HCT116 (cell line): ENCODE measurements around the gene DRGX. TPM values are rescaled to one million over a fixed set of nuclear protein-coding genes. Genes with fewer than 3 reads are reported as not detected.

ENCODE experiments used
- ATAC-seq: fragments of 200-7000 bp; cut with Tn5 transposase; 2 replicates; pipeline ENCODE4 v1.9.1; 2020; ENCODE audit warnings: mild to moderate bottlenecking, moderate library complexity
- BruUV-seq: library from RNA; stranded (reverse); fragments of 400-500 nt; replicated peaks from 2 replicates; lab custom pipeline; 2021; lab: Mats Ljungman, UMichigan
- CTCF ChIA-PET: fragments of 300-600 bp; sonication (Branson Sonifier 250); formaldehyde crosslinking; loops from one replicate; lab custom pipeline; 2021; ENCODE audit warnings: antibody characterized with exemption; lab: Charles Lee
- POLR2A ChIA-PET: fragments of 300-600, 350-600 bp; sonication (Branson Sonifier 250); formaldehyde crosslinking; loops from one replicate; lab custom pipeline; 2021; ENCODE audit warnings: antibody characterized with exemption; lab: Charles Lee
- RAD21 ChIA-PET, 2 experiments: fragments of 300-600 bp; sonication (Branson Sonifier 250); formaldehyde crosslinking; loops; one replicate each; lab custom pipeline; 2023; ENCODE audit warnings: low total read pairs in 2 of 2; ENCODE audit not compliant: uncharacterized antibody in 2 of 2, unreplicated experiment in 2 of 2, low non-redundant PET in 1 of 2; lab: Charles Lee
- DNase-seq: peaks from one replicate; pipeline ENCODE4 v3.0.0-alpha.2; 2010; ENCODE audit warnings: low read depth, low spot score
- H2AFZ ChIP-seq: fragments of 200-600 bp; shearing (Covaris generic), sonication (generic); 2 replicates; pipeline ENCODE4 v1.6.1; 2017; ENCODE audit warnings: low read depth, mixed run types, mixed read lengths, antibody characterized with exemption, low read length; ENCODE audit not compliant: poor library complexity, severe bottlenecking
- H3K27ac ChIP-seq: 2 replicates; pipeline ENCODE4 v1.5.1; 2012; ENCODE audit warnings: low read depth, low read length
- H3K27me3 ChIP-seq: fragments of 200-600 bp; sonication (generic); 2 replicates; pipeline ENCODE4 v1.6.1; 2016; ENCODE audit warnings: mixed run types, low read length, mixed read lengths; ENCODE audit not compliant: insufficient read depth
- H3K36me3 ChIP-seq, 2 experiments: fragments of 200-500 bp in 1 of 2; fragments of 200-600 bp in 1 of 2; sonication (Bioruptor generic) in 1 of 2; sonication (generic) in 1 of 2; 2 replicates each; pipeline versions ENCODE4 v1.5.1 to v1.6.1; 2014 to 2016; ENCODE audit warnings: low read length in 2 of 2, inconsistent platforms in 1 of 2, mixed read lengths in 1 of 2, mixed run types in 1 of 2; ENCODE audit not compliant: insufficient read depth in 2 of 2, control insufficient read depth in 1 of 2
- H3K4me1 ChIP-seq, 2 experiments: fragments of 200-600 bp in 1 of 2; sonication (generic) in 1 of 2; 2 replicates each; pipeline versions ENCODE4 v1.5.1 to v1.6.1; 2012 to 2017; ENCODE audit warnings: low read length in 2 of 2, inconsistent platforms in 1 of 2, mild to moderate bottlenecking in 1 of 2, mixed read lengths in 1 of 2, mixed run types in 1 of 2, moderate library complexity in 1 of 2; ENCODE audit not compliant: insufficient read depth in 2 of 2, control insufficient read depth in 1 of 2
- H3K4me2 ChIP-seq: fragments of 200-600 bp; sonication (generic); 2 replicates; pipeline ENCODE4 v1.6.1; 2017; ENCODE audit warnings: mixed run types, low read length, mixed read lengths
- H3K4me3 ChIP-seq, 2 experiments: fragments of 200-600 bp in 1 of 2; sonication (generic) in 1 of 2; replicated peaks in 1 of 2; 2 replicates each; pipeline ENCODE4 v1.5.1; 2011 to 2016; ENCODE audit warnings: low read length in 2 of 2, control low read depth in 1 of 2, low read depth in 1 of 2, mild to moderate bottlenecking in 1 of 2, mixed read lengths in 1 of 2, mixed run types in 1 of 2
- H3K79me2 ChIP-seq: fragments of 200-600 bp; sonication (generic); 2 replicates; pipeline ENCODE4 v1.6.1; 2017; ENCODE audit warnings: mild to moderate bottlenecking, mixed run types, low read length, moderate library complexity, mixed read lengths; ENCODE audit not compliant: insufficient read depth
- H3K9ac ChIP-seq: fragments of 200-600 bp; sonication (generic); 2 replicates; pipeline ENCODE4 v1.6.1; 2016; ENCODE audit warnings: low read length, mixed read lengths
- H3K9me2 ChIP-seq: fragments of 200-600 bp; sonication (generic), shearing (Covaris generic); 2 replicates; pipeline ENCODE4 v1.6.1; 2017; ENCODE audit warnings: mixed run types, mild to moderate bottlenecking, moderate library complexity; ENCODE audit not compliant: insufficient read depth
- H3K9me3 ChIP-seq, 2 experiments: fragments of 200-500 bp in 1 of 2; fragments of 200-600 bp in 1 of 2; sonication (Bioruptor generic) in 1 of 2; sonication (generic) in 1 of 2; 2 replicates each; pipeline ENCODE4 v1.6.1; 2014 to 2017; ENCODE audit warnings: low read length in 2 of 2, mixed read lengths in 2 of 2, inconsistent platforms in 1 of 2, low read depth in 1 of 2, mild to moderate bottlenecking in 1 of 2, mixed run types in 1 of 2, moderate library complexity in 1 of 2; ENCODE audit not compliant: control insufficient read depth in 1 of 2, insufficient read depth in 1 of 2
- H4K20me1 ChIP-seq: fragments of 200-600 bp; sonication (generic), shearing (Covaris generic); 2 replicates; pipeline ENCODE4 v1.6.1; 2017; ENCODE audit warnings: mixed run types, mild to moderate bottlenecking, moderate library complexity; ENCODE audit not compliant: insufficient read depth
- CEBPB ChIP-seq: IDR thresholded peaks from 2 replicates; pipeline ENCODE4 v1.6.1; 2012; ENCODE audit warnings: low read depth
- EGR1 ChIP-seq: IDR thresholded peaks from 2 replicates; pipeline ENCODE4 v1.6.1; 2012; ENCODE audit warnings: low read depth
- ELF1 ChIP-seq: IDR thresholded peaks from 2 replicates; pipeline ENCODE4 v1.6.1; 2012; ENCODE audit warnings: low read depth, borderline replicate concordance
- EZH2 ChIP-seq: fragments of 200-600 bp; sonication (generic); IDR thresholded peaks from 2 replicates; pipeline ENCODE4 v1.6.1; 2017; ENCODE audit warnings: antibody characterized with exemption, mixed run types
- EZH2phosphoT487 ChIP-seq: fragments of 200-600 bp; IDR thresholded peaks from 2 replicates; pipeline ENCODE4 v1.6.1; 2018; ENCODE audit warnings: antibody characterized with exemption, borderline replicate concordance
- FOSL1 ChIP-seq: IDR thresholded peaks from 2 replicates; pipeline ENCODE4 v1.6.1; 2012; ENCODE audit warnings: low read depth
- JUND ChIP-seq: IDR thresholded peaks from 2 replicates; pipeline ENCODE4 v1.6.1; 2012
- POLR2AphosphoS5 ChIP-seq: IDR thresholded peaks from 2 replicates; pipeline ENCODE4 v1.6.1; 2011; ENCODE audit warnings: mild to moderate bottlenecking, low read depth, low read length, moderate library complexity
- RAD21 ChIP-seq: IDR thresholded peaks from 2 replicates; pipeline ENCODE4 v1.6.1; 2012; ENCODE audit warnings: low read depth, mild to moderate bottlenecking
- SP1 ChIP-seq: IDR thresholded peaks from 2 replicates; pipeline ENCODE4 v1.6.1; 2012; ENCODE audit warnings: low read depth
- TCF7L2 ChIP-seq: IDR thresholded peaks from 2 replicates; pipeline ENCODE4 v1.7.0; 2011; ENCODE audit warnings: borderline replicate concordance, inconsistent platforms; ENCODE audit not compliant: insufficient read depth, insufficient read length; ENCODE audit errors: extremely low read depth
- YY1 ChIP-seq: IDR thresholded peaks from 2 replicates; pipeline ENCODE4 v1.6.1; 2011; ENCODE audit warnings: low read length, low read depth, moderate library complexity, mild to moderate bottlenecking; ENCODE audit not compliant: insufficient replicate concordance; ENCODE audit errors: extremely low read depth
- ZNF274 ChIP-seq: fragments of 200-500 bp; sonication (Bioruptor generic); IDR thresholded peaks from 2 replicates; pipeline ENCODE4 v1.6.1; 2014; ENCODE audit warnings: mild to moderate bottlenecking, low read depth, low read length, inconsistent platforms
- intact Hi-C: fragments of 100-400 bp; cut with micrococcal nuclease; formaldehyde crosslinking; loops from 2 replicates; pipeline ENCODE4 v1.10.0; 2022
- total RNA-seq: library from RNA; stranded (reverse); gene quantifications from one replicate; pipeline ENCODE4 v1.2.1, GENCODE V29; 2021; ENCODE audit not compliant: unreplicated experiment
- TF ChIP-seq, protein P1 (sequence below): IDR thresholded peaks from 2 replicates; pipeline ENCODE4 v1.6.1; 2012; ENCODE audit warnings: low read depth
- TF ChIP-seq, protein P2 (sequence below), 3 experiments: fragments of 200-600 bp in 1 of 3; sonication (generic) in 1 of 3; IDR thresholded peaks in 2 of 3; conservative IDR thresholded peaks in 1 of 3; 2 replicates each; pipeline ENCODE4 v1.5.1; 2012 to 2017; ENCODE audit warnings: low read depth in 2 of 3, low read length in 2 of 3, antibody characterized with exemption in 1 of 3, borderline replicate concordance in 1 of 3, control low read depth in 1 of 3, mild to moderate bottlenecking in 1 of 3, mixed read lengths in 1 of 3, mixed run types in 1 of 3, moderate library complexity in 1 of 3; ENCODE audit not compliant: insufficient read depth in 1 of 3
- TF ChIP-seq, protein P3 (sequence below): IDR thresholded peaks from 2 replicates; pipeline ENCODE4 v1.6.1; 2011; ENCODE audit warnings: mild to moderate bottlenecking, low read length, moderate library complexity; ENCODE audit not compliant: insufficient replicate concordance; ENCODE audit errors: extremely low read depth
- TF ChIP-seq, protein P4 (sequence below): IDR thresholded peaks from 2 replicates; pipeline ENCODE4 v1.6.1; 2012

The DRGX gene
- total RNA-seq, 1 experiment from 2014 or later = not detected

DNA sequence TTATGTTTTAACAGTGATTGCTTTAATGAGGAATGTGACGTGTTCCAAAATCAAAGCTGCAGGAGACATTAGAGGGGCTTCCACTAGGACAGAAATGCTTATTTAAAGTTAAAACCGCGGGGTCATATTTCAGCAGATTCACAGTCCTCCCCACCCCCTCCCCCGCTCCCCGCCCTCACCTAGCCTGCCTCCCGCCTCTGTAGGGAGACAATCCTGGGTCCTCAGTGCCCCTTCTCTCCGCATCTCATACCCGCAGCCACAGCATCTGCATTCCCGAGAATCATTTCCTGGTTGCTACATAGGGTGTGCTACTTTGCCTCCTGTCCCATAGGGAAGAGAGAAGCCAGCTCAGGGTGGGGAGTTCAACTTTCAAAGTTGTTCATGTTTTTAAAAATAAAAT is 3.1 kb upstream of the DRGX start:
- DNase-seq (no peak), ATAC-seq (no peak)
- Histone ChIP-seq H3K4me2 (no peak overlapping the region), H3K27me3 (peaks cover 40% of the 10 kb centered on the region), H3K27ac (no peak overlapping the region), H4K20me1 (no peaks in the 10 kb centered on the region), H3K79me2 (no peaks in the 10 kb centered on the region), H3K4me1 (no peaks in the 10 kb centered on the region), H3K9ac (no peak overlapping the region), H3K36me3 (no peaks in the 10 kb centered on the region), H3K4me3 (no peak overlapping the region), H3K9me2 (no peaks in the 10 kb centered on the region), H3K9me3 (no peaks in the 10 kb centered on the region)
- no TSS peak for BruUV-seq
- CTCF ChIA-PET = interaction anchor here (1.4 kb wide), 1 partner anchor 9 kb away, joined by 8 read pairs; no protein-coding TSS in a partner anchor
- POLR2A ChIA-PET = no interaction called here
- RAD21 ChIA-PET = no interaction called here
- TF ChIP-seq EZH2phosphoT487 (no peak), TCF7L2 (no peak), FOSL1 (no peak), ELF1 (no peak), POLR2AphosphoS5 (no peak), YY1 (no peak), EZH2 (no peak), SP1 (no peak), ZNF274 (no peak), EGR1 (no peak), CEBPB (no peak), RAD21 (no peak), JUND (no peak)
- TF ChIP-seq, protein P1, sequence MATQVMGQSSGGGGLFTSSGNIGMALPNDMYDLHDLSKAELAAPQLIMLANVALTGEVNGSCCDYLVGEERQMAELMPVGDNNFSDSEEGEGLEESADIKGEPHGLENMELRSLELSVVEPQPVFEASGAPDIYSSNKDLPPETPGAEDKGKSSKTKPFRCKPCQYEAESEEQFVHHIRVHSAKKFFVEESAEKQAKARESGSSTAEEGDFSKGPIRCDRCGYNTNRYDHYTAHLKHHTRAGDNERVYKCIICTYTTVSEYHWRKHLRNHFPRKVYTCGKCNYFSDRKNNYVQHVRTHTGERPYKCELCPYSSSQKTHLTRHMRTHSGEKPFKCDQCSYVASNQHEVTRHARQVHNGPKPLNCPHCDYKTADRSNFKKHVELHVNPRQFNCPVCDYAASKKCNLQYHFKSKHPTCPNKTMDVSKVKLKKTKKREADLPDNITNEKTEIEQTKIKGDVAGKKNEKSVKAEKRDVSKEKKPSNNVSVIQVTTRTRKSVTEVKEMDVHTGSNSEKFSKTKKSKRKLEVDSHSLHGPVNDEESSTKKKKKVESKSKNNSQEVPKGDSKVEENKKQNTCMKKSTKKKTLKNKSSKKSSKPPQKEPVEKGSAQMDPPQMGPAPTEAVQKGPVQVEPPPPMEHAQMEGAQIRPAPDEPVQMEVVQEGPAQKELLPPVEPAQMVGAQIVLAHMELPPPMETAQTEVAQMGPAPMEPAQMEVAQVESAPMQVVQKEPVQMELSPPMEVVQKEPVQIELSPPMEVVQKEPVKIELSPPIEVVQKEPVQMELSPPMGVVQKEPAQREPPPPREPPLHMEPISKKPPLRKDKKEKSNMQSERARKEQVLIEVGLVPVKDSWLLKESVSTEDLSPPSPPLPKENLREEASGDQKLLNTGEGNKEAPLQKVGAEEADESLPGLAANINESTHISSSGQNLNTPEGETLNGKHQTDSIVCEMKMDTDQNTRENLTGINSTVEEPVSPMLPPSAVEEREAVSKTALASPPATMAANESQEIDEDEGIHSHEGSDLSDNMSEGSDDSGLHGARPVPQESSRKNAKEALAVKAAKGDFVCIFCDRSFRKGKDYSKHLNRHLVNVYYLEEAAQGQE = no peak
- TF ChIP-seq, protein P2, sequence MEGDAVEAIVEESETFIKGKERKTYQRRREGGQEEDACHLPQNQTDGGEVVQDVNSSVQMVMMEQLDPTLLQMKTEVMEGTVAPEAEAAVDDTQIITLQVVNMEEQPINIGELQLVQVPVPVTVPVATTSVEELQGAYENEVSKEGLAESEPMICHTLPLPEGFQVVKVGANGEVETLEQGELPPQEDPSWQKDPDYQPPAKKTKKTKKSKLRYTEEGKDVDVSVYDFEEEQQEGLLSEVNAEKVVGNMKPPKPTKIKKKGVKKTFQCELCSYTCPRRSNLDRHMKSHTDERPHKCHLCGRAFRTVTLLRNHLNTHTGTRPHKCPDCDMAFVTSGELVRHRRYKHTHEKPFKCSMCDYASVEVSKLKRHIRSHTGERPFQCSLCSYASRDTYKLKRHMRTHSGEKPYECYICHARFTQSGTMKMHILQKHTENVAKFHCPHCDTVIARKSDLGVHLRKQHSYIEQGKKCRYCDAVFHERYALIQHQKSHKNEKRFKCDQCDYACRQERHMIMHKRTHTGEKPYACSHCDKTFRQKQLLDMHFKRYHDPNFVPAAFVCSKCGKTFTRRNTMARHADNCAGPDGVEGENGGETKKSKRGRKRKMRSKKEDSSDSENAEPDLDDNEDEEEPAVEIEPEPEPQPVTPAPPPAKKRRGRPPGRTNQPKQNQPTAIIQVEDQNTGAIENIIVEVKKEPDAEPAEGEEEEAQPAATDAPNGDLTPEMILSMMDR (IDR thresholded peaks at IDR 0.05 in 2 of 3, conservative IDR thresholded peaks at IDR 0.05 in 1 of 3; ENCODE audit: borderline replicate concordance in 1 of 3, insufficient read depth in 1 of 3, low read depth in 2 of 3, low read length in 2 of 3) = no peak
- TF ChIP-seq, protein P3, sequence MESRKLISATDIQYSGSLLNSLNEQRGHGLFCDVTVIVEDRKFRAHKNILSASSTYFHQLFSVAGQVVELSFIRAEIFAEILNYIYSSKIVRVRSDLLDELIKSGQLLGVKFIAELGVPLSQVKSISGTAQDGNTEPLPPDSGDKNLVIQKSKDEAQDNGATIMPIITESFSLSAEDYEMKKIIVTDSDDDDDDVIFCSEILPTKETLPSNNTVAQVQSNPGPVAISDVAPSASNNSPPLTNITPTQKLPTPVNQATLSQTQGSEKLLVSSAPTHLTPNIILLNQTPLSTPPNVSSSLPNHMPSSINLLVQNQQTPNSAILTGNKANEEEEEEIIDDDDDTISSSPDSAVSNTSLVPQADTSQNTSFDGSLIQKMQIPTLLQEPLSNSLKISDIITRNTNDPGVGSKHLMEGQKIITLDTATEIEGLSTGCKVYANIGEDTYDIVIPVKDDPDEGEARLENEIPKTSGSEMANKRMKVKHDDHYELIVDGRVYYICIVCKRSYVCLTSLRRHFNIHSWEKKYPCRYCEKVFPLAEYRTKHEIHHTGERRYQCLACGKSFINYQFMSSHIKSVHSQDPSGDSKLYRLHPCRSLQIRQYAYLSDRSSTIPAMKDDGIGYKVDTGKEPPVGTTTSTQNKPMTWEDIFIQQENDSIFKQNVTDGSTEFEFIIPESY = no peak
- TF ChIP-seq, protein P4, sequence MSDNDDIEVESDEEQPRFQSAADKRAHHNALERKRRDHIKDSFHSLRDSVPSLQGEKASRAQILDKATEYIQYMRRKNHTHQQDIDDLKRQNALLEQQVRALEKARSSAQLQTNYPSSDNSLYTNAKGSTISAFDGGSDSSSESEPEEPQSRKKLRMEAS = no peak
- TF ChIP-seq, all 23 proteins: peak for 0
- no peak overlapping the region for H2AFZ ChIP-seq
- intact Hi-C loops = no loop called here
